HTERT RPE-1 (cell line): ENCODE results near the gene LGALS12.
"Not testable (repeated sequence)": the region's sequence is repeated elsewhere in the genome, so short reads cannot be mapped to it uniquely, and the experiment has no call there.

Experiments used
- in situ Hi-C: fragments of 300-500 bp; cut with MboI; formaldehyde crosslinking; loops from 4 replicates; pipeline ENCODE4 v1.14.3; 2020; ENCODE audit warnings: low sequenced_read_pairs

Gene LGALS12

GRCh38 chr11:63532117-63532516, 26.2 kb downstream of the LGALS12 start:
- in situ Hi-C loops: no loop called here

DNA sequence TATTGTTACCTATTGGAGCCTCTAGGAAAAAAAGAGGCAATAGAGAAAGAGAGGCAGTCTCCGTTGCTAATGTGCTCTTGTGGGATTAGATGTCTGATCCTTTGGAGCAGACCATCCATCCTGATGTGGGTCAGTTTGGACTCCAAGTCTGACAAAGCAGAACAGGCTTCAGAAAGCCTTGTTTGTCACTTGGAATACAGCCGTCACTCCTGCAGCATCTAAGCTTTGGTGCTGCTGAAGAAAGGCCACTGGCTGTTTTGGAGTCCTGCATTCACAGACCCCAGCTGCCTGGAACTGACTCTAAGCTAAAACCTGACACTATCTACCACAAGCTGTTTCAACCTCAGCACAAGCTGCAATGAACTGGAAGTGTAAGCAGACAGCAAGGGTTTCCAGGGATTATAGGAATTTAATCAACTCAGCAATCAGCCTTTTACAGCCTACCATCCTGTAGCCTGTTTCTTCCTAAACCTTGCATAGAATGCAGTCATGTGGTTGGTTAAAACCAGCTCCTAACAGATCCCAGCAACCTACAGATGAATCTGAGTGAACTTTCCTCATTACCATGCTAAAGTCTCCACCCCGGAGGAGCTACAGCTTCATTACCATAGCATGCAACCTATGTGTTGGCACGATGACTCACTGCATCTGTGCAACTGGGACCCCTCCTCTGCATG, 27.1 kb downstream of the LGALS12 start:
- in situ Hi-C loops: no loop called here

DNA sequence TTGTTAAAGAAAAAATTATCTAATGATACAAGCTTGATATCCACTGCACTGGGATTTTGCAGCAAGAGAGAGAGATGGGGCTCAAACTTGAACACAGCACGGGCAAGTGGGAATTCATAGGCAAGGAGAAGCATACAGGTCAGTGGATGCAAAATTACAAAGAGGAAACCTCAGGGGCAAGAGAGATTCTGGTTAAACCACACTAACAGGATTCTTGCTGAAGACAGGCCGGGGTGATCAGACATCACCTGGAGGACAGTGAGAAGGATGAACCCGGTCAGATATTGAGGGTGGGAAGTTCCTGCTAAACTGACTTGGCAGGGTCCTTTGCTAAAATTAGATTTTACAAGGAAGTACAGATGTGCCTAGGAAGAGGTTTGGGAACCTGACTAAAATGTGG, 28.2 kb downstream of the LGALS12 start:
- in situ Hi-C loops: no loop called here

GRCh38 chr11:63534895-63535461, 29.1 kb downstream of the LGALS12 start:
- in situ Hi-C loops: no loop called here

DNA sequence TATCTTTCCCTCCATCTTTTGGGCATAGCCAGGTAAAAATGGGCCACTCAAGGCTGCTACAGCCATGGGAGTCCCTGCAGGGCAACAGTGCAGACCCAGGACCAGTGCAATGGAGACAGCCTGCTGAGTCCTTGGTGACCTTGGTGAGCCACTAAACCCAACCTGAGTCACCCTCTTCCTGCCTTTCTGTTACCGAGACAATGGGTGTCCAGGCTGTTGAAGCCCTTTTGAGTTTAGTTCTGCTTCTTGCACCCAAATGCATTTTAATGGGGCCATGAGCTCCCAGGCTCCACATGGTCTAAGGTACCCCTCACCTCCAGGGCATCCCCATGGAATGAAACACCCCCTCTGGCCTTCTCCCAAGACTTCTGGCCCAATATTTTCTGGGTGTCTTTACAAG, 29.9 kb downstream of the LGALS12 start:
- in situ Hi-C loops: no loop called here

- in situ Hi-C loops: no loop called here
Measured at GRCh38 chr11:63536669-63537292, 30.9 kb downstream of the LGALS12 start, which contains the start of gene PLAAT4. Gene PLAAT4 (plus strand): TSS chr11:63536808. CDS start chr11:63536869, 61 bp downstream.

DNA sequence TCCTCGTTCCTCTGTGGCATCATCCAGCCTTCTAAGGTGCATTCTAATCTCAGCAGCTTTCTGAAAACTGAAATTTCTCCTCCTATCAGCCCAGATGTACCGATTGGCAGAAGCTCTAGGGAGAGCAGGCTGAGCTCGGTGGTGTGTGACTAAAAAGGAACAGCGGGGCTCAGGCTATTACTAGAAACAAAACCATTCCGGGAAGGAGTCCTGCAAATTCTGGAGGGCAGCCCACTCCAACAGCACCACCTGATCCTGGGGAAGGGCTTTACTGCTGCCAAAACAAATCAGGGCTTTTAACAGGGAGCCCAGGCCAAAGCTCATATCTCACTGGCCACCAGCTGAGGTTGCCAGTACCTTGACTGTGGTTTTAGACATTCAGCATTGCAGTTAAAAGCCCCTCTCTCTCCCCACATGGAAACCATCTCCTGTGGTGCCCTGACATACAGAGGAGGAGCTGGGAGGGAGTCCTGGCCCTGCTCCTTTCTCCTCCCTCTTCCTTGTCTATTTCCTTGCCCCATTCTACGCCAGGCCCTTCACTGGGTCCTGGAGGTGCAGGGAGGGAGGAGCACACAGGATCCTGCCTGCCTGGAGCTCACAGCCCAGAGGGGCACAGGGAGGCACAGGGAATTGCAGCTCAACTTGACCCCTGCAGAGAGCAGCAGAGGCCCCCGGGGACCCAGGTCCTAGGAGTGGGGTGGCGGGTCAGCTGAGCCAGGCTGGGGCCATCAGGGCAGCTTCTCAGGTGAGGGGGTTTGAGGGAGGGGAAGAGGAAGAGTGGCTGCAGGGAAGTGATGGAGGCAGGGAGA, 31.6 kb downstream of the LGALS12 start:
- in situ Hi-C loops: no loop called here

DNA sequence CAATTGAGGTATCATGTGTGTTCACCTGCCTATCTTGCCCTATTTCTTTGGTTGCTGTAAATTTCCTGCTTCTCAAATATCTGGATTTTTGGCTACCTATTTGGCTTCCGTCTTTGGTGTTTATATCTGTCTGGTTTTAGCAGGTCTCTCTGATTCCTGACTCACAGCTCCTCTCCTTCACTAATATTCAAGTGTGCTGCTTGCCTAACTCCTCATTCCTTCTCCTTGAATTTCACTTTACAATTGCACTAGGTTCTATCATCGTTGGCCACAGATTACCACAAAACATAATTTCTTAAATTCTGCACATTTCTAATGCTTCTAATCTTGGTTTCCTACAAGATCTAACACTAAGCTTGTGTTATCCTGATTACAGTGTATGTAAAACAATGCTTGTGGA, 36.6 kb downstream of the LGALS12 start:
- in situ Hi-C loops: not testable (repeated sequence)

- in situ Hi-C loops: no loop called here
Measured at GRCh38 chr11:63543711-63544110, 37.8 kb downstream of the LGALS12 start.

DNA sequence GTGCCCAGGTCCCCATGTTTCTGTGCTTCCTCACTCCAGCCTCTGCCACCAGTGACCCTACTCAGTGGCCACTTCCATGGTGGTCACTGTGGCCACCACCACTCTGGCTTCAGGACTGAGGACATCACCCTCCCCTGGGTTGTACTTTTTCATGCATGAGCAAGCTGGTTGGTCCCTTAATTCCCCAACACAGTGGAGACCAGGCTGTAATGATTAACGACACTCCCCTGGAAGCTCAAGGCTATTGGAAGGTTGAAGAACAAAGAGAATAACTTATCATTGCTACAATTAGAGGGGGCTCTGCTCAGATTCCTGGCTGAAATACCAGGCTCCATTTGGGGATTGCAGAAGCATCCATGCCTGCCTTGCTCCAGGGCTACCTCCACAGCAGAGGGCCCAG, 41.2 kb downstream of the LGALS12 start:
- in situ Hi-C loops: no loop called here

GRCh38 chr11:63548178-63548577, 42.3 kb downstream of the LGALS12 start:
- in situ Hi-C loops: no loop called here

GRCh38 chr11:63549411-63549810, 43.5 kb downstream of the LGALS12 start:
- in situ Hi-C loops: no loop called here

- in situ Hi-C loops: not testable (repeated sequence)
Measured at GRCh38 chr11:63550156-63550700, 44.3 kb downstream of the LGALS12 start.

DNA sequence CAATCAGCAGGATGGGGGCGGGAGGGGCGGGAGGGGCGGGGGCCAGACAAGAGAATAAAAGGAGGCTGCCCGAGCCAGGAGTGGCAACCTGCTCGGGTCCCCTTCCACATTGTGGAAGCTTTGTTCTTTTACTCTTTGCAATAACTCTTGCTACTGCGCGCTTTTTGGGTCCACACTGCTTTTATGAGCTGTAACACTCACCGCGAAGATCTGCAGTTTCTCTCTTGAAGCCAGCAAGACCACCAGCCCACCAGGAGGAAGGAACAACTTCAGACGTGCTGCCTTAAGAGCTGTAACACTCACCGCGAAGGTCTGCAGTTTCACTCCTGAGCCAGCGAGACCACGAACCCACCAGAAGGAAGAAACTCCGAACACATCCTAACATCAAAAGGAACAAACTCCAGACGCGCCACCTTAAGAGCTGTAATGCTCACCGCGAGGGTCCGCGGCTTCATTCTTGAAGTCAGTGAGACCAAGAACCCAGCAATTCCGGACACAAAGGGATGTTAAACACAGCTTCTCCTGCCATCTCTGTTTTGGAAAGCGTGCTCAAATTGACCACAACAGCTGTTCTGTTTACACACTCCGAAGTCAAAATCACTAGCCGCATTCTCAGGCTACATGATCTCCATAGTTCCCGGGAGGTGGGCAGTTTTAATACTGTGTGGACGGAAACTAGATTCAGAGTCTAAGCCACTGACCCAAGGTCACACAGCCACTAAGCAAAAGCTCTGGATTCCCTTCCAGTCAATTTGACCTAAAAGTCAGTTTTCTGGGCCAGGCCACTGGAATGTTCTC, 45.4 kb downstream of the LGALS12 start:
- in situ Hi-C loops: no loop called here

DNA sequence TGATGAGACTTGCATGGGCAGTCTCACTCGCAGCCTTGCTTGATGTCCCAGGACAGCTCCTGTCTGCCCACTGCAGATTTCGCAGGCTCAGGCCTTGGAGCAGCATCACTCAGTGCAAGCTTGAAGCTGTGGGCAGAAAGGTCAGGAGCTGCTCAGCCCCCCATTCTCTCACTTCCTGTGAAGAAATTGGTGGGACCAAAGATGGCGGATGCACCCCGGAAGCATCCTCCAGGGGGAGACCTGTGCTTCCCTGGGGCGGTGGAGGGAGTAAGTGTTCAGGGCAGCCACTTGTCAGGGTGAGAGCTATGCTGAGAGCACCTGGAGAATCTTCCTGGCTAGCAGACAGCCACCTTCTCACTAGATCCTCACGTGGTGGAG, 46.0 kb downstream of the LGALS12 start:
- in situ Hi-C loops: no loop called here

- in situ Hi-C loops: no loop called here
Measured at GRCh38 chr11:63552921-63553320, 47.0 kb downstream of the LGALS12 start.

GRCh38 chr11:63553759-63554158, 47.9 kb downstream of the LGALS12 start:
- in situ Hi-C loops: no loop called here

- in situ Hi-C loops: no loop called here
Measured at GRCh38 chr11:63554877-63555223, 49.0 kb downstream of the LGALS12 start.

DNA sequence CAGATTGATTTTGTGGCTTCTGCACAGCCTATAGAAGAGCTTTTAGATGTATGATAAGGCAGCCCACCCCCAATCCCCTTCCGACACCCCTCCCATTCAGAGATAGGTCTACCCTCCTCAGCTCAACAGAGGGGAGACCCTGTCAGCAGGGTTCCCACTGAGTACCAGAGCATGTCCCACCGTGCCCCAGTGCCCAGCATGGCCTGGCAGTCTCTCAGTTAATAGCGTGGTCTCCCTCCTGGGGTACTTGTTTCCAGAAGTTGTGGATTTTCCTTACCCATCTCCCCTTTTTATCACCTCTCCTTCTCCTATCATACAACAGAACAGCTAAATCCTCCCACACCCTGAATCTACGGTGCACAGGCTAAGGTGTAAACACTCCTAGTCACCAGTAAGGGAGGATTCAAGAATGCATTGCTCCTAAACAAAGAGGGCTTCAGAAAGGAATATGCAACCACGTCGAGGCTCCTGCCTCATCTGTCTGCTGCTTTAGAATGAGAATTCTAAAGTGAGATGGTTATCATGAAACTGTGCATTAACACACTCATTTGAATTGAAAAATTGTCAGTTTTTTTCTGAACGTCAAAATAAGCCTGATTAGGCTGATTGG, 50.6 kb downstream of the LGALS12 start:
- in situ Hi-C loops: no loop called here

DNA sequence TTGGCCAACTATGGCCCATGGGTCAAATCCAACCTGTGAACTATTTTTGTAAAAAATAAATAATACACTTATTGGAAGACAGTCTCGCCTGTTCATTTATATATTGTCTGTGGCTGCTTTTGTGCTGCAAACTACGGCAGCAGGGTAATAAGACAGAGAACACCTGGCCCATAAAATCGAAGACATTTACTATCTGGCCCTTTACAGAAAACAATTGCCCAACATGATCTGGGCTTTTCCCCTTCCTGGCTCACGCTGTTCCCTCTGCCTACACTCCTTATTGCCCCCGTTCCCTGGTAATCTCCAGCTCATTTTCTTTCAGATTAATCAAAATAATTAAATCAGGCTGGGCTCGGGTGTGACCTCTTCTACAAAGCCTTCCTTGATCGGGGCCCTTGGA, 51.7 kb downstream of the LGALS12 start:
- in situ Hi-C loops: no loop called here
